GM06990 (cell line): ENCODE data around the gene TTC36.

ENCODE experiments used
- DNase-seq: peaks from one replicate; pipeline ENCODE4 v3.0.0-alpha.2; 2011; ENCODE audit not compliant: insufficient read length; ENCODE audit errors: extremely low read depth
- H3K27me3 ChIP-seq: replicated peaks from 2 replicates; pipeline ENCODE4 v1.6.0; 2011; ENCODE audit warnings: low read length; ENCODE audit not compliant: control insufficient read depth, insufficient read depth
- H3K36me3 ChIP-seq: 2 replicates; pipeline ENCODE4 v1.5.1; 2011; ENCODE audit warnings: low read length; ENCODE audit not compliant: control insufficient read depth, insufficient read depth
- H3K4me3 ChIP-seq: replicated peaks from 2 replicates; pipeline ENCODE4 v1.5.1; 2011; ENCODE audit warnings: low read depth, mild to moderate bottlenecking, control low read depth, low read length
- CTCF ChIP-seq: IDR thresholded peaks from 2 replicates; pipeline ENCODE4 v1.5.1; 2011; ENCODE audit warnings: low read length, control low read depth, mild to moderate bottlenecking, inconsistent platforms; ENCODE audit not compliant: insufficient read depth, poor library complexity, severe bottlenecking

Gene TTC36

DNA sequence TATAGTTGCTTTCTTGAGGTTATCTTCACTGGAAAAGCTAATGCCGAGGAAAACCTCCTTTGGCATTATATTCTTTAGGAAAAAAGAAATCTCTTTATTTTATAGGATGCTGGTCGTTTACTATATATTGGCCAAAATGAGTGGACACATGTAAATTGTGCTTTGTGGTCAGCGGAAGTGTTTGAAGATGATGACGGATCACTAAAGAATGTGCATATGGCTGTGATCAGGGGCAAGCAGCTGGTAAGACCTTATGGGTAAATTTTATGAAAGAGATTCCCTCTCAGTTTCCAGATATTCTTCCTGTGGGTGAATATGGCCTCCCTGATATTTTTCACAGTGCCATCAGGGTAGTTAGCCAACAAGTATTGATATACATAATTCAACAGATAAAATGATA, 29.4 kb upstream of the TTC36 start:
- peaks cover 14% of the 10 kb centered on the region for H3K36me3 ChIP-seq
- TF ChIP-seq CTCF: no peak
- no peaks in the 10 kb centered on the region for H3K27me3 ChIP-seq
- DNase-seq: no peak
- no peak overlapping the region for H3K4me3 ChIP-seq

DNA sequence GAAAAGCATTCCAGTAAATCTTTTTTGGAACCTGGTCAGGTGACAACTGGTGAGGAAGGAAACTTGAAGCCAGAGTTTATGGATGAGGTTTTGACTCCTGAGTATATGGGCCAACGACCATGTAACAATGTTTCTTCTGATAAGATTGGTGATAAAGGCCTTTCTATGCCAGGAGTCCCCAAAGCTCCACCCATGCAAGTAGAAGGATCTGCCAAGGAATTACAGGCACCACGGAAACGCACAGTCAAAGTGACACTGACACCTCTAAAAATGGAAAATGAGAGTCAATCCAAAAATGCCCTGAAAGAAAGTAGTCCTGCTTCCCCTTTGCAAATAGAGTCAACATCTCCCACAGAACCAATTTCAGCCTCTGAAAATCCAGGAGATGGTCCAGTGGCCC, 24.1 kb upstream of the TTC36 start:
- no peak for DNase-seq
- peaks cover 33% of the 10 kb centered on the region for H3K36me3 ChIP-seq

GRCh38 chr11:118511601-118512000, 15.7 kb upstream of the TTC36 start:
- no peak for DNase-seq
- no peaks in the 10 kb centered on the region for H3K27me3 ChIP-seq
- H3K36me3 ChIP-seq: peaks cover 24% of the 10 kb centered on the region
- TF ChIP-seq CTCF: no peak
- no peak overlapping the region for H3K4me3 ChIP-seq

More for the DNA sequence above, 24.1 kb upstream of the TTC36 start:
- Histone ChIP-seq H3K27me3 (no peaks in the 10 kb centered on the region), H3K4me3 (no peak overlapping the region)
- no peak for TF ChIP-seq CTCF

GRCh38 chr11:118514103-118514502, 13.2 kb upstream of the TTC36 start:
- Histone ChIP-seq H3K27me3 (no peaks in the 10 kb centered on the region), H3K36me3 (peaks cover 19% of the 10 kb centered on the region), H3K4me3 (no peak overlapping the region)
- DNase-seq: no peak
- no peak for TF ChIP-seq CTCF

DNA sequence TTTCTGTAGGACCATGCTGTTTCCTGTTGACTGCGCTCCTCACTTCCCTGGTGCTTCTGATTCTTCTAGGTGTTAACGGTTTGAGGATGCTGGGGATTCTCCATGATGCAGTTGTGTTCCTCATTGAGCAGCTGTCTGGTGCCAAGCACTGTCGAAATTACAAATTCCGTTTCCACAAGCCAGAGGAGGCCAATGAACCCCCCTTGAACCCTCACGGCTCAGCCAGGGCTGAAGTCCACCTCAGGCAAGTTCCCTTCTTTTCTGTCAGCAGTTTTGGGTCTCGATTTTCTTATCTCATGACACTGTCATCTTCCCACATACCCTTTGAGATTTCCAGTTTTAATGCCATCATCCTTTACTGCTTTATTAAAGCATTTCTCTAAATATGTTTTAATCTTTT, 7.7 kb upstream of the TTC36 start:
- H3K4me3 ChIP-seq: no peak overlapping the region
- H3K27me3 ChIP-seq: no peaks in the 10 kb centered on the region
- peaks cover 23% of the 10 kb centered on the region for H3K36me3 ChIP-seq
- DNase-seq: no peak
- no peak for TF ChIP-seq CTCF

- Histone ChIP-seq H3K36me3 (peaks cover 22% of the 10 kb centered on the region), H3K27me3 (no peaks in the 10 kb centered on the region), H3K4me3 (no peak overlapping the region)
- TF ChIP-seq CTCF: no peak
- DNase-seq: peak; percentile 33
Observed at GRCh38 chr11:118521892-118522311, 5.4 kb upstream of the TTC36 start.
